ENCODE measurements around the gene DOK5.

DOK5 gene

GRCh38 chr20:54619682-54620081 is 144.3 kb downstream of the DOK5 start:
- DNase-seq = no peak

DNA sequence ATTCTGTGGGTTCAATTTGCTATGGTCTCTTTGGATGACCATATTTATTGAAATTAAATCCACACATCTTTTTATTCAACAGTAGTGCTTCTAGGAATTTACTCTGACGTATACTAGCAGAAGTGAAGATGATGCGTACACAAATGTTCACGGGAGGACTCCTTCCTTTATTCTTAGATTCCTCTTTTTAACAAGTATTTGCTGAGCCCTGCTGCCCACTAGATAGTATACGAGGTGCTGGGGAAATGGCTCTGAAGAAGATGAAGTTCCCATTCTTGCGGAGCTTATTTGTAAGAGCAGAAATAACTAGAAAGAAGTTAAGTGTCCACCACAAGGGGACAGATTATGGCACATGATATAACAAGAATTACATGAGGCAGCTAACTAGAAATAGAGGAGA is 145.2 kb downstream of the DOK5 start:
- no peak for DNase-seq

- no peak for DNase-seq
Measured at GRCh38 chr20:54622333-54623295, 147.2 kb downstream of the DOK5 start.

DNA sequence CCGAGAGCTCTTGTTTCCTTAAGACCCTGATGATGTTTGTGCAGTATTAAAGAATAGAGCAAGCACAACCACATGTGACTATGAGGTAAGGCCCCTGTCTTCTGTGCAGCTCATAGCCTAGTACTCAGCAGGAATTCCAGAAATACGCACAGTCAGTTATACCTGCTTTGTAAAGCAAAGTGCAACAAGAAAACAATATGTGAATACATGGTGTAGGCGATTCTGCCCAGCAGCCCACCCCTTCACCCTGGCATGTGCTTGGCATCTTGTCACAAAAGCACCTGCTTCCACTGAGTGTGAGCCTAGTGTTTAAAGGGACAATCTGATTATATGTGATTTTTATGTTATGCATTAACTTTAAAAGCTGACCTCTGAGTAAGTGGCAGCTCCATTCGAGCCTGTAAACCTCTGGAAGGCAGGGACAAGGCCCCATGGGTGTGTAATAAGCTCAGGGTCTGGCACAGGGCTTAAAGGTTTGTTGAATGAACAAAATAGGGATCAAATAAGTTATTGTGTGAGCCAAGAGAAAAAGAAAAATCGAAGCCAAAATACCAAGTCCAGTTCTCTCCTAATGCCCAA is 148.7 kb downstream of the DOK5 start:
- no peak for DNase-seq

DNA sequence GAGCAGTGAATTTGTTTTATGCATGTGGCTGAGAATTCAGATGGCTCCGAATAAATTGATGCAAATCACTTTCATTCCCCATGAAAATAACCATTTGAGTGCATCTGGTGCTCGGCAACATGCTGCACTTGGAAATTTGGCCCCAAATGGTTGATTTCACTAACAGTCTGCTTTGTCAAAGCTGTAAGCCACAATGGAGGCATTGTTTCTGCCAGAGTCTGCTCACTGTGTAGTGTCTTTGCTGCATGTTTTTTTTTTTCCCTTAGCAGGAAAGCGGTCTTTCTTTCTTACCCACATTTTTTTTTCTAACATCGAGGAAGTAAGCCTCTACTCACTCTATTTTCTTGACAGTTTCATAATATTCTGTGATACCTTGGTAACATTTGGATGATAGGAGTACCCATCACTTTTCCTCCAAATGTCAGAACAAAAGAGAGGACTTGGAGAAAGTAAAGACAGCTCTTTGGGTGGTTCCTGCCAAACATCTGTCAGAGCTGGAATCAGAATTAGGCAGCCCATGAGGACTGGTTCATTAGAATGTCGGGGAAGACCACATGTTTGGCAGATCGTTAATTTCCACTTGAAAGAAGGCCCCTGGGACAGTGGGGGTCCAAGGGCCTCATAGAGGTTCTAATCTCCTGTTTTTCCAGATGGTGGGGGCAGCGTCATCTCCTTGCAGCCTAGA is 149.5 kb downstream of the DOK5 start:
- no peak for DNase-seq

- no peak for DNase-seq
Measured at GRCh38 chr20:54625497-54625896, 150.1 kb downstream of the DOK5 start.

- no peak for DNase-seq
Measured at GRCh38 chr20:54626126-54626525, 150.7 kb downstream of the DOK5 start.

DNA sequence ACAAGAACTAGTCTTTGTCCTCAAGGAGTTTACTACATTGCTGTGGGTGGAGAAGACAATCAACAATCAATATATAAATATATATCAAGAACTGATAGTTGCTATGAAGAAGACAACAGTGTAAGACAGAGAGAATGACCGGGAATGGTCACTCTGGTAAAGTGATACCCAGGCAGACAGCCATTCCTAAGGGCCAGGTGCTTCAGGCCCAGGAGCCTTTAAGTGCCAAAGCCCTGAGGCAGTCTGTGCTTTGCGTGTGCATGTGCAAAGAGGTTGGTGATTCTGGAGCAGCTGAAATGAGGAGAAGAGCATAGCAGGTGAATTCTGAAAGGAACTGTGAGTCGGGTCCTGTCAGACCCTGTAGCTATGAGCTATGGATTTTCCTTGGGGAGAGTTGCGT is 154.2 kb downstream of the DOK5 start:
- no peak for DNase-seq

- DNase-seq = no peak
Measured at GRCh38 chr20:54630582-54630981, 155.2 kb downstream of the DOK5 start.

- no peak for DNase-seq
Measured at GRCh38 chr20:54631059-54631458, 155.7 kb downstream of the DOK5 start.

DNA sequence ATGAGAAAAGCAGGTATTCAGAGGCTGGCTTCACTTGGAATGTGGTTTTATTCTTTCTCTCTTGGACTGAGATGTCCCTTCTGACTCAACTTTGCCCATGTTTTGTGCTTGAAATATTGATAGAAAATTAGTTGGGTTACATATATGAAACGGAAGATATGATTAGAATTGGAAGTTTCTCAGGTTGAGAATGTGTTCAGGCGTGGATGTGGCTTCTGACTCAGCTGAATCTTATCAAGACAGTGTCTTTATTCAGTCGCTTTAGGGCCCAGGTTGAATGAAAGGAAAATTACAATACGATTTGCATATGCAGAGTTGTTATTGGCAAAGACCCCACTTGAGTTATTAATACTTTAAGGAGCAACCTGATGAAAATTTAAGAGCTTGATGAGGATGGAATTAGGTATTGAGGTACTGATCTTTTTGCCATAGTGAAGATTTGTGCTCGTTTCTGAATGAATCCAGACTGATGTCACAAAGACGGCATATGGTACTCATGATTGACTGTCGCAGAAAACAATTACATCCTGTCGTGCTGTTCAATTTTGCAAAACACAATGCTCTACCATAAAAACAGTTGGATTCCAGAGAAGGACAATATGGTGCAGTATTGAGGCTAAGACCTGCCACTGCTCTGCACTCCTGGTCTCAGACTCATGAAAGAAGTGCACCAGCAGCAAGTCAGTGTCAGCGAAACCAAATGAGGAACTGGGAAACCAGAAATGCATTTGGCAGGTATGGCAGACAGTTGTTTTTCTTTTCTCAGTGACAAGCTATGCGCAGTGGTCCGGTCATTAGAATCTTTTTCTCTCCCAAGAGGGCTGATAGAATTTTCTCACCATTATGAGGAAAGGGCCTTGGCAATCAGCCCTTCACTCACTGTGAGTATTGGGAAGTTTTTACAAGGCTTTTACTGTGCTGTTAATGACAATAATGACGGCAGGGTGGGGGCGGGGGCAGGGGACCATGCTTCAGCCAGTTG is 158.3 kb downstream of the DOK5 start:
- DNase-seq = no peak

DNA sequence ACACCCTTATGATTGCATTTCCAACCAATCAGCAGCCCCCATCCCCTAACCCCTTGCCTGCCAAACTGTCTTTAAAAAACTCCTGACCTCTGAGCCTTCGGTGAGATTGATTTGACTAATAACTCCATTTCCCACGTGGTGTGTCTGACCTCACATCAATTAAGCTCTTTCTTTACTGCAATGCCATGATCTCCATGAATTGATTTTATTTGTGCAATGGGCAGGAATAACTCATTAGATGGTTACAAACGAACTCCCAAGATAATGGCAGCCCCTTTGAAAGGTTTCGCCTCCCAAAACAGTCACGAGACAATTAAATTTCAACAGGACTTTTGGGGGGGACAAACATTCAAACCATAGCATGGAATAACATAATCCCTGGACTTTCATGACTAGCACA is 161.2 kb downstream of the DOK5 start:
- DNase-seq = no peak

DNA sequence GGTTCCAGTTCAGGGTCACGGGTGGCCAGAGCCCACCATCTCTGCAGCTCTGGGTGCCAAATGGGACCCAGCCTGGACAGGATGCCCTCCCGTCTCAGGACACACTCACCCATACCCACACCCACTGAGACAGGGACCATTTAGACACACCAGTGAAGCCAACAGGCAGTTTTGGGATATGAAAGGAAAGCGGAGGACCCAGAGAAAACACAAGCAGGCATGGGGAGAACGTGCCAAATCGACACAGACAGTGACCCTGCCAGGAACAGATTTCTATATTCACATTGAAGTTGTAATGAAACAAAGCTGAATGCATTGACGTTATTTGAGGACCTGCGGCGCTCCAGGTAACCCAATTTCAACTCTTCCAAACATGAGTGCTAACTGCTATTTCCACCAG is 164.5 kb downstream of the DOK5 start:
- no peak for DNase-seq

DNA sequence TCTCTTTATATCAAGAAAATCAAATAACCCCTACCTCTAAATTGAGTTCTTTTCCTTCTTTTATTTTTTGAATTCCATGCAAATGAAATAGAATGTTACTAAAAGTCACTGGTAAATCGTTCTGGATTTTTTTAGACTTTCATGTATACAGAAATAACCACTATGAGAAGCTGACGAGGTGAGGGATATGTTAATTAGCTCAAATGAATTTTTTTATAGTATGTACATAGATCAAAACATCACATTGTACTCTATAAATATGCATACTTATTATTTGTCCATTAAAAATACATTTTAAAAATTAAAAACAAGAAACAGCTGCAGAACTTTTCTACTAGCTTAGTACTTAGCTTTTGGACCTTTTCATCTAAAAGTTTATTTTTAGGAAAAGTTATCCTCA is 165.4 kb downstream of the DOK5 start:
- no peak for DNase-seq

DNA sequence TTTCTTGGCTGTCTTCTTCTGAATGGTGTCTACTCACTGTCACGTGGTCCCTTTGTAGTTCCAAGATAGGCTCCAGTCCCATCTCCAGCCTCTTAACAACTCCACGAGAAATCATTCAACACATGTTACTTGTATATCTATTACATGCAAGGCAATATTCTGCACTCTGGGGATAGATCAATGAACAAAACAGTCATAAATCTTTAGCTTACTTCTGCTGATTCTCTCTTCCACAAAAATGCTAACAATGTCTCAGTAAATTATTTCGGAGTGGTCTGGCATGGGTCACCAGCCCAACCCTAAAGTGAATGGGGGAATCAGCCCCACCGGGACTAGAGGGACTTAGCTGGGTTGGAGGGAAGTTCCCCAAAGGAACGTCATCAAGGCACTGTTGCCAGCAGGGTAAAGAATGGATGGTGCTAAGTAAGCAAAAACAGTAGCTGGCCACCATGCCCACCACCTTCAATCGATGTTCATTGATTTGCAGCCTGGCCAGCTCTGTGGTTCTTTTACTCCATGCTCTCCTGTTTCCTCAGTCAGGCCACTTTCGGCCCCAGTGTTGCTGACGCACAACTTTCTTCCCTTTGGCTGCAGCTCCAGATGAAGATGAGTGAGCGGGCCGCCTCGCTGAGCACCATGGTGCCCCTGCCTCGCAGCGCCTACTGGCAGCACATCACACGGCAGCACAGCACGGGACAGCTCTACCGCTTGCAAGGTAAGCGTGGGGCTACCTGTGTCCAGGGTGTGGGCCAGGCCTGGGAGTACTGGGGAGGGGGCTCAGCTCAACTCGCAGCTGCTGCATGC is 167.7 kb downstream of the DOK5 start:
- no peak for DNase-seq

DNA sequence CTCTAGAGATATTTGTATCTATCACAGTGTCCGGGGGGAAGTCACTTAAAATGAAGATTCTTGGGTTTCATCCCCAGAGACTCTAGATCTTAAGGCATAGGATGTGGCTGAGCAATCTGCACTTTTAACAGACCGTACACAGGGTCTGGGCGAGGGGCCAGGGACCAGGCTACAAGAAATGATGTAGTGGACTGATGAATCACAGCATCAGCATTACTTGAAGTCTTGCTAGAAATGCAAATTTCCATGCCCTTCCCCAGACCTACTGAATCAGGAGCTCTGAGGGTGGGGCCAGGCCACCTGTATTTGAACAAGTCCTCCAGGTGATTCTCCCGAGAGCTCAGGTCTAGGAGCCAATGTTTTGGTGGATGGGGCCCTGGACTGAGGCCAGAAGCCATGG is 168.4 kb downstream of the DOK5 start:
- peak; percentile 9 for DNase-seq

GRCh38 chr20:54645445-54646155 is 170.2 kb downstream of the DOK5 start:
- DNase-seq = peak; percentile 5

DNA sequence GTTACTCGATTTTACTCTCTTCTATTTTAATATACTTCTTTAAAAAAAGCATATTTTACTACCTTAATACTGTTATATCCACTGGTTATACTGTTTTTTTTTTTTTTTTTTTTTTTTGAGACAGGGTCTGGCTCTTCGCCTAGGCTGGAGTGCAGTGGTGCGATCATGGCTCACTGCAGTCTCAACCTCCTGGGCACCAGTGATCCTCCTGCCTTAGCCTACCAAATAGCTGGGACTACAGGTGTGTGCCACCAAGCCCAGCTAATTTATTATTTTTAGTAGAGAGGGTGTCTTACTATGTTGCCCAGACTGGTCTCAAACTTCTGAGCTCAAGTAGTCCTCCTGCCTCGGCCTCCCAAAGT is 170.7 kb downstream of the DOK5 start:
- DNase-seq = no peak

DNA sequence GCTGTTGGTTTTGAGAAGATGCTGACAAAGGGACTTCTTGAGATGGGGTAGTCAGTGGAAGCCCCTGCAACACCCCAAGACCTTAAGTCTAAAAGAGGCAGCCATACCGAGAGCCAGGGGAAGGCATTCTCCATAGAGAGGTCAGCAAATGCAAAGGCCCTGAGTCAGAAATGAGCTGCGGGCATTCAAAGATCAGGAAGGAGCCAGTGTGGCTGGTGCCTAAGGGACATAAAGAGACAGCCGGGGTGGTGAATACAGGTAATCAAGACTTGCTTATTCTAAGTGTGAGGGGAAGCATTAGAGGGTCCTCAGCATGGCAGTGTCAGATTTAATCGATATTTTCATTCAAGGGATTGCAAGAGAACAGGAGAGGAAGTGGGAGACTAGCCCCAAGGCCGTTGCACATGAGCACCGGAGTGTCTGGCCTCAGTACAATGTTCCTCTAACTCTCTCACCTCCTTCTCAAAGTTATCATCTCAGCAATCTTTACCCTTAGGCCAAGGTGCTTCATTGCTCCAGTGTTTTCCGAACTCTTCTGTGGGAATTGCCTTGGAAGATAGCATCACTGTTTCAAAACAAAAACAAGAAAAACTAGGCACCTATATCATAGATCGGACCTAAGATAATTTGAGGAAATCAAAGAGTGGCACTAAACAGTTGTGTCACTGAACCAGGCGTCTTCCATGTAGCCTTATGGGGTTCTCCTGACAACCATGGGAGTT is 173.2 kb downstream of the DOK5 start:
- no peak for DNase-seq

- peak; percentile 75 for DNase-seq
Measured at GRCh38 chr20:54649511-54649962, 174.1 kb downstream of the DOK5 start.

All from kidney glomerular epithelial cell (primary cell).